HL-60/S4 treated with phorbol 12-myristate 13-acetate at 8.2 ng/mL for 4 days and 3 days (cell line): Measurements from ENCODE around the gene CAD.
"Not testable (repeated sequence)": the region's sequence is repeated elsewhere in the genome, so short reads cannot be mapped to it uniquely, and the experiment has no call there.

Source experiments
- in situ Hi-C: fragments of 300-500 bp; cut with MboI; formaldehyde crosslinking; loops from 2 replicates; pipeline ENCODE4 v1.15.0; 2022; ENCODE audit warnings: low sequenced_read_pairs

Gene CAD

GRCh38 chr2:27217173-27218121, at the start of gene CAD:
Gene CAD (plus strand): TSS chr2:27217369. CDS start chr2:27217552, 183 bp downstream.
- in situ Hi-C loops = no loop called here

DNA sequence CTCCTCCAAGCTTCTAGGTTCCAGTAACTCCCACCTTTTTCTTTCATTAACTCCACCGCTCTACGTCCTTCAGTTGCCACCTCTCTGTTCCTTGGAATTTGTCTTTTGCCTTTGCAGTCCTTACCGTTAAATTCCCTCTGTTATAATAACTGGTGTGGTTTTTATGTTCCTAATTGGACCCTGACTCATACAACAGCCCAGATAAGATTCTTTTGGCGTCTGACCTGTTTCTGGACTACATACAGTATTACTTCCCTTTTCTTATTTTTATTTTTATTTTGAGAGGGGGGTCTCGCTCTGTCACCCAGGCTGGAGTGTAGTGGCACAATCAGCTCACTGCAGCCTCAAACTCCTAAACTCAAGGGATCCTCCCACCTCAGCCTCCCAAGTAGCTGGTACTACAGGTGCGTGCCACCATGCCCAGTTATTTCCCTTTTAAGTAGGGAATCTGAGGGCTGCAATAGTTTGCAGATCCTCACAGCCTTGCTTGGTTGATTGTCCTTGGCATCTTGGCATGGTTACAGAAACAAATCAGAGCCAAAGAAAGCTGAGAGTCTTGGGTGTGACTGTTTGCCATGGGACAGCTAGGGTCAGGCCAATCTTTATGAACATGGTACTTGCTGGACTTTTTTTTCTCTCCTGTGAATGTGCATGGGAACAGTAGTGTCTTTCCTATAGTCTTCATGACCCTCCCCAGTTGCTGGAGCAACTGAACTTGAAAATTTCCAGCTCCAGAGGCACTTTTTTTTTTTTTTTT, 46.4 kb upstream of the CAD start:
- in situ Hi-C loops = no loop called here

- in situ Hi-C loops = no loop called here
These were observed 45.8 kb upstream of the CAD start for GRCh38 chr2:27171351-27171848.

DNA sequence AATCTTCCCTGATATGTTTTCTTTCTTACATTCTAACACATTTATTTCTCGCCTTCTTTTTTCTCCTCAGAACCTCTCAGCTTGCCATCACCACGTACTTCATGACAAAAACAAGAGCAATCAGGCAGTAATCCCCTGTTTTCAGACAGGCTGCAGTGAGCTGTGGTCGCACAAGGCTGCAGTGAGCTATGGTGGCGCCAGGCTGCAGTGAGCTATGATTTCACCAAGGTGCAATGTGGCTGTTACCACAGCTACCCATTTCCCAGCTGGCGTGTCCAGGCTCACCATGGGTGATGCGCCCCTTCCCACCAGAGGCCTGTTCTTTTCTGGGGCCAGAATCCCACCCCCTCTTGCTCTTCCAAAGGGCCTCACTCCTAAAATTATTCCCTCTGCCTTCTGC, 42.5 kb upstream of the CAD start:
- in situ Hi-C loops = no loop called here

GRCh38 chr2:27175330-27175729, 41.8 kb upstream of the CAD start:
- in situ Hi-C loops = no loop called here

DNA sequence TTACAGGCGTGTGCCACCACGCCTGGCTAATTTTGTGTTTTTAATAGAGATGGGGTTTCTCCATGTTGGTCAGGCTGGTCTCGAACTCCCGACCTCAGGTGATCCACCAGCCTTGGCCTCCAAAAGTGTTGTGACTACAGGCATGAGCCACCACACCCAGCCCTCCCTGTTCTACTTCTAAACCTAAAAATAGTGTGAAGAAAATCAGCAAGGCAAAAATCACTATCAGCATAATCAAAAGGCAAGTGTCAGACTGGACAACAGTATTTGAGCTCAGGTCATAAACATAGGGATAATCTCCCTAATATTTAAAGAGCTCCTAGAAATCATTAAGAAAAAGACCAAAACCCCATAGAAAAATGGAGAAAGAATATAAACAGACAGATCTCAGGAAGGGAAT, 41.4 kb upstream of the CAD start:
- in situ Hi-C loops = not testable (repeated sequence)

- in situ Hi-C loops = no loop called here
These were observed 39.5 kb upstream of the CAD start for GRCh38 chr2:27177441-27178351.

DNA sequence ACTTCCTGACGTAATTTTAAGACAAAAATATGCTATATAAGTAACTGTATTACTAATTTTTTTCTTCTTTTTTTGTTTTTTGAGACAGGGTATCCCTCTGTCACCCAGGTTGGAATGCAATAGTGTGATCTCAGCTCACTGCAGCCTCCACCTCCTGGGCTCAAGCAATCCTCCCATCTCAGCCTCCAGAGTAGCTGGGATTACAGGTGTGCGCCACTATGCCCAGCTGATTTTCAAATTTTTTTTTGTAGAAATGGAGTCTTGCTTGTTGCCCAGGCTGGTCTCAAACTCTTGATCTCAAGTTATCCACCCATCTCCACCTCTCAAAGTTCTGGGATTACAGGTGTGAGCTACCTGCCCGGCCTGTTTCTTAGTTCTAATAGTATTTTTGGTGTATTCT, 38.7 kb upstream of the CAD start:
- in situ Hi-C loops = no loop called here

GRCh38 chr2:27179344-27180000, 37.7 kb upstream of the CAD start:
- in situ Hi-C loops = no loop called here

- in situ Hi-C loops = no loop called here
These were observed 34.8 kb upstream of the CAD start for GRCh38 chr2:27182346-27182745.

GRCh38 chr2:27184115-27184514, 33.1 kb upstream of the CAD start:
- in situ Hi-C loops = no loop called here

DNA sequence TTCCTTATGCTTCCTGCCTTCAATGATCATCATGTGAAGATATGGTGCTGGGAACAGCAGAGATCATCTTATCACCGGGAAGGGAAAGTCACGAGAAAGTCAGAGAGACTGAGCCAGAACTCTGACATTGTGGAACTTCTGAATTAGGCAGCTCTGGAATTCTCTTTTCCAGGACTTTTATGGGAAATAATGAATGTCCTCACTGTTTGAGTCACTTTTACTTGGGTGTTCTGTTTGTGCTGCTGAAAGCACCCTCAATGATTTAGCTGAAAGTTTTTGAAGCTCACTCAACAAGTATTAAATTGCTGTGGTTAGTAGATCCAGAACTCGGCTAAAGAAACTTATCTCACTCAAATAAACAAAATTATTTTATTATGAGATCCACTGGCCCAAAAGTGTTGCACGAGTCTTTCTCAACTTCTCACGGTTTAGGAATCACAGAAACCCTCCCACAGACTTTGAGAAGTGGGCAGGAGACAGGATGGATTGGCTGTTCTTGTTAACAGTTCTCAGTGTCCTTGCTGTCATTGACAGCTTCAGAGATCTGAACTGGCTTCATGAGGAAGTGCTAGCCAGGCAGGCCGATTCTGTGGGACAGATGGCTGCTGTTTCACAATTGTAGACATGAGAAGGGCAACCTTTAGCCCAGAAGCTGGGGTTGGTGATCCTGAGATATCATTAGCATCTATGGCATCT, 31.7 kb upstream of the CAD start:
- in situ Hi-C loops = no loop called here

GRCh38 chr2:27186613-27187345, 30.4 kb upstream of the CAD start:
- in situ Hi-C loops = no loop called here

DNA sequence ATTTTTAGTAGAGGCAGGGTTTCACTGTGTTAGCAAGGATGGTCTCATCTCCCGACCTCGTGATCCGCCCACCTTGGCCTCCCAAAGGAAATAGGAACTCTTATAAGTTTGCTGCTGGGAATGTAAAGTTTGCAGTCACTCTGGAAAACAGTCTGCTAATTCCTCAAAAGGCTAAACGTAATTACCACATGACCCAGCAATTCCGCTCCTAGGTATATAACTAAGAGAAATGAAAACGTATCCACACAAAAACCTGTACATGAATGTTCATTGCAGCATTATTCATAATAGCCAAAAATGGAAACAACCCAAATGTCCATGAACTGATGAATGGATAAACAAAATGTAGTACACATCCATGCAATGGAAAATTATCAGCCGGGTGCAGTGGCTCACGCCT, 27.2 kb upstream of the CAD start:
- in situ Hi-C loops = no loop called here

DNA sequence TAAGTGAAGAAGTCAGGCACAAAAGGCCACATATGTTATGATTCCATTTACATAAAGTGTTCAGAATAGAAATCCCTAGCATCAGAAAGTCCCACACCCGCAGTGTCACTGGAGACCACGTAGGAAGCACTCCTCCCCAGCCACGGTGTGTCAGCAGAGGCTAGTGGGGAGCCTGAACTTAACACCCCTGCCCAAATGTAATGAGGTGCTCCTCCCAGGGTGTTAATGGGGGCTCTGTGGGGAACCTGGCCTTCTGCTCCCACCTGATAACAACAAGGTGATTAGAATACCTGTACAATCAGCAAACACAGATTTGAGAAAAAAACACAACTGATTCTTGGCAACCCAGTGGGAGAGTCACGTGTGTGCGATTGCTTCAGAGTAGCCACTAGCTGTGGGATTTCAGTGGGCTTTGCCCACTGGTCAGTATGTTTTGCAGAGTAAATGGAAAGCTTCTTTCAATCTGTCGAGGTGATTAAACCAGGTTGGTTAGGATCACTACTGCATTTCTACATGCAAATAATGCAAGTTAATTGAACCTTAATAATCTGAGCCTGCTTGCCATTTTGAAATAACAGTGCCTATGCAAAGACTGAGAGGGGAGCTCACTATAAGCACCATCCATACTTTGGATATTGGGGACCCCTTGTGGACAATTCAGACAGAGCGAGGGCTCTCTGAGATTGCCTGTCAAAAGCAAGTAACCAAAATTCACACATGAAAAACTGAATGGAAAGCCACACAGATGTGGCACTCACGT, 25.9 kb upstream of the CAD start:
- in situ Hi-C loops = no loop called here

GRCh38 chr2:27194538-27195354, 22.4 kb upstream of the CAD start:
- in situ Hi-C loops = no loop called here

DNA sequence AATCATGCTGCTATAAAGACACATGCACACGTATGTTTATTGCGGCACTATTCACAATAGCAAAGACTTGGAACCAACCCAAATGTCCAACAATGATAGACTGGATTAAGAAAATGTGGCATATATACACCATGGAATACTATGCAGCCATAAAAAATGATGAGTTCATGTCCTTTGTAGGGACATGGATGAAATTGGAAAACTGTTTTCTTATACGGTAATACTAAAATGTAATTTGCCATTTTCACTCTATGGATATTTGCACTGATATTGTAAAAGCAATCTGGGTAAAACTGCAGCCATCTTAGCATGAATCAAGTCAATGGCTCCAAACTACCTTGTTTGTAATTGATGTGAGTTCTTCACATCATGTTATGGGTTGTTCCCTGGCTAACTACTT, 21.4 kb upstream of the CAD start:
- in situ Hi-C loops = not testable (repeated sequence)
